K562 (cell line): ENCODE results near the gene TMEM135. TPM values are rescaled to one million over a fixed set of nuclear protein-coding genes. Genes with fewer than 3 reads are reported as not detected.

Experiments used
- CXXC5 ChIP-seq: fragments of 250-450 bp; sonication (Bioruptor Pico); IDR thresholded peaks from 2 replicates; pipeline ENCODE4 v1.8.0; 2022; ENCODE audit warnings: inconsistent platforms, mild to moderate bottlenecking, moderate library complexity
- GTF2F1 ChIP-seq: IDR thresholded peaks from 2 replicates; pipeline ENCODE4 v1.6.1; 2011; ENCODE audit warnings: low read depth, low read length, improper control_type of control experiment
- IFI16 ChIP-seq: fragments of 250-450 bp; sonication (Bioruptor Pico); IDR thresholded peaks from 2 replicates; pipeline ENCODE4 v2.1.2; 2022; ENCODE audit warnings: mild to moderate bottlenecking, inconsistent platforms
- MBD2 ChIP-seq: sonication (generic); IDR thresholded peaks from 2 replicates; pipeline ENCODE4 v1.6.1; 2016; ENCODE audit warnings: low read depth, borderline replicate concordance
- MYNN ChIP-seq, 2 experiments: sonication (generic); formaldehyde crosslinking in 1 of 2; IDR thresholded peaks; 2 replicates each; pipeline versions ENCODE4 v1.5.0 to v1.6.1; 2016 to 2020; ENCODE audit warnings: antibody characterized with exemption in 1 of 2, missing genetic modification reagents in 1 of 2
- NCOR1 ChIP-seq: fragments of 450-650 bp; IDR thresholded peaks from 2 replicates; pipeline ENCODE4 v1.6.1; 2016; ENCODE audit warnings: mild to moderate bottlenecking, moderate library complexity
- NELFE ChIP-seq: IDR thresholded peaks from 2 replicates; pipeline ENCODE4 v1.6.1; 2011; ENCODE audit warnings: mild to moderate bottlenecking; ENCODE audit not compliant: insufficient read depth, insufficient read length
- NR3C1 ChIP-seq: sonication (generic); formaldehyde crosslinking; IDR thresholded peaks from 2 replicates; pipeline ENCODE4 v1.8.1; 2022; ENCODE audit warnings: missing genetic modification reagents
- STAG1 ChIP-seq: sonication (generic); formaldehyde crosslinking; IDR thresholded peaks from 2 replicates; pipeline ENCODE4 v1.5.0; 2020; ENCODE audit warnings: missing genetic modification reagents, borderline replicate concordance
- ZNF239 ChIP-seq: fragments of 250-450 bp; sonication (Bioruptor Pico); IDR thresholded peaks from 2 replicates; pipeline ENCODE4 v1.4.0; 2020; ENCODE audit warnings: mild to moderate bottlenecking
- ZNF24 ChIP-seq: fragments of 450-650 bp; IDR thresholded peaks from 2 replicates; pipeline ENCODE4 v1.6.1; 2016
- ZNF57 ChIP-seq: fragments of 450-650 bp; formaldehyde crosslinking; IDR thresholded peaks from 2 replicates; pipeline ENCODE4 v1.4.0; 2020; ENCODE audit warnings: mild to moderate bottlenecking, moderate library complexity
- ZNF79 ChIP-seq: fragments of 250-450 bp; sonication (Bioruptor Pico); IDR thresholded peaks from 2 replicates; pipeline ENCODE4 v1.4.0; 2020; ENCODE audit warnings: low read depth, mild to moderate bottlenecking, moderate library complexity
- polyA plus RNA-seq, 8 experiments: library from polyadenylated mRNA; depleted of rRNA in 4 of 8; stranded (reverse) in 5 of 8; unstranded in 3 of 8; fragments of >200 nt; fragmentation: Nextera tagmentation in 2 of 8; fragmentation: Illumina TruSeq in 1 of 8; extraction: Ambion mirVana in 2 of 8; extraction: Trizol in 1 of 8; gene quantifications; 2 replicates each; pipeline versions ENCODE4 v1.2.1 to v1.2.3, GENCODE V29; 2011 to 2014; ENCODE audit warnings: inconsistent platforms in 1 of 8, missing spikeins in 1 of 8
- total RNA-seq, 7 experiments: library from RNA; depleted of rRNA in 6 of 7; stranded (reverse); fragments of >200 nt in 6 of 7; fragmentation: Illumina TruSeq in 2 of 7; extraction: Trizol in 2 of 7; gene quantifications; 2 replicates each; pipeline versions ENCODE4 v1.2.1 to v1.2.3, GENCODE V29; 2011 to 2021; ENCODE audit warnings: low replicate concordance in 1 of 7
- TF ChIP-seq, protein P1 (sequence below): sonication (generic); formaldehyde crosslinking; IDR thresholded peaks from 2 replicates; pipeline ENCODE4 v1.8.0; 2022; ENCODE audit warnings: mild to moderate bottlenecking, missing genetic modification reagents
- TF ChIP-seq, protein P2 (sequence below): fragments of 450-650 bp; IDR thresholded peaks from 2 replicates; pipeline ENCODE4 v1.6.1; 2018; ENCODE audit not compliant: partially characterized antibody
- TF ChIP-seq, protein P3 (sequence below): sonication (generic); formaldehyde crosslinking; IDR thresholded peaks from 2 replicates; pipeline ENCODE4 v1.8.0; 2022; ENCODE audit warnings: mild to moderate bottlenecking, missing genetic modification reagents, borderline replicate concordance
- TF ChIP-seq, protein P4 (sequence below): fragments of 450-650 bp; formaldehyde crosslinking; IDR thresholded peaks from 2 replicates; pipeline ENCODE4 v1.4.0; 2022; ENCODE audit warnings: missing genetic modification characterization

The TMEM135 gene
- total and polyA plus RNA-seq, 9 of the 15 experiments (the other 6 are each of a cell fraction or from before 2014, with no cell fraction given): 17.3 to 53.6 (median 24.9) TPM

DNA sequence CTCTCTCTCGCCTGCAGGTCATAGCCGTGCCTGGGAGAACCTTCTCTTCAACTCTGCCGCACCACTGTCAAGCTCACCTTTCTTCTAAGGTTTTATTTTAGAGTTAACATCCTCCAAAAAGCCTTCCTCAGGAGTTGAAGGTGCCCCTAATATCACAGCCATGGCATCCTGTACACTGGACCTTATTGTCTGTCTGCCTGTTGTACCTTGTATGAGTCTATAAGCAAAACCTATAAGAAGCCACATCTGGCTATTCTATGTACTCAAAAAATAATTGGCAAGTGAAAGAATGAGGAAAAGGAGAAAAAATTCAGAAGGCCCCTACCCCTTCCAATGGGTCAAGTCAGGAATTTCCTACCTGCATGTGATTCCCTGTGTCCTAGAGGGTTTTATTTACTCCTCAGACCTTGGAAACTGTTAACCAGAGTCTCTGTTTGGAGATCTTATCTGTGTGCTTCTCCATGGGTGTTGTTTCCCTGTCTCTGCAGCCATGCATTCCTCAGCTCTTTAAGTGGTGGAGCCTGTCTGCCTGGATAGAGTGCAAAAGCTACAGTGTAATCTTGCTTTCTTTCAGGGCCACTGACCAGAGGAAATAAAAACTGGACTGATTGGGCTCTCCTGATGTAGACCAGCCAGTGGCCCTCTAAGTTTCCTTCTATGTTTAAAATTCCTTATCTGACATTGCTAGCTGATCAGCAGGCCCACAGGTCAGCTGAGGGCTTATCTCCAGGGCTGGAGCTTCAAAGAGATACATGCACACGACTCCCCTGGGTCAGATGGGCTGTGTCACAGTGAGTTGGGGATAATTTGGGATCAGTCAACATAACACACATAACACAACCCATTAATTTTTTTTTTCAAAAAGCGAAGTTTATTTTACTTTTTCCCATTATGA is 37.6 kb upstream of the TMEM135 start (continued):
- peak; percentile 93; the same call in 1 of the 2 replicates for TF ChIP-seq MYNN (IDR thresholded peaks at IDR 0.05)
- no peak for TF ChIP-seq MYNN (CRISPR knock-in tag; IDR thresholded peaks at IDR 0.05)
- TF ChIP-seq ZNF57 (CRISPR knock-in tag): no peak
- peak; percentile 59; the same call in 1 of the 2 replicates for TF ChIP-seq ZNF24
- TF ChIP-seq ZNF79 (CRISPR knock-in tag): no peak
- no peak for TF ChIP-seq NR3C1 (CRISPR knock-in tag)
- TF ChIP-seq STAG1: no peak
- no peak for TF ChIP-seq NELFE
- TF ChIP-seq, protein P1, sequence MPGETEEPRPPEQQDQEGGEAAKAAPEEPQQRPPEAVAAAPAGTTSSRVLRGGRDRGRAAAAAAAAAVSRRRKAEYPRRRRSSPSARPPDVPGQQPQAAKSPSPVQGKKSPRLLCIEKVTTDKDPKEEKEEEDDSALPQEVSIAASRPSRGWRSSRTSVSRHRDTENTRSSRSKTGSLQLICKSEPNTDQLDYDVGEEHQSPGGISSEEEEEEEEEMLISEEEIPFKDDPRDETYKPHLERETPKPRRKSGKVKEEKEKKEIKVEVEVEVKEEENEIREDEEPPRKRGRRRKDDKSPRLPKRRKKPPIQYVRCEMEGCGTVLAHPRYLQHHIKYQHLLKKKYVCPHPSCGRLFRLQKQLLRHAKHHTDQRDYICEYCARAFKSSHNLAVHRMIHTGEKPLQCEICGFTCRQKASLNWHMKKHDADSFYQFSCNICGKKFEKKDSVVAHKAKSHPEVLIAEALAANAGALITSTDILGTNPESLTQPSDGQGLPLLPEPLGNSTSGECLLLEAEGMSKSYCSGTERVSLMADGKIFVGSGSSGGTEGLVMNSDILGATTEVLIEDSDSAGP (CRISPR knock-in tag): no peak
- TF ChIP-seq NCOR1: peak; percentile 95
- TF ChIP-seq, protein P2, sequence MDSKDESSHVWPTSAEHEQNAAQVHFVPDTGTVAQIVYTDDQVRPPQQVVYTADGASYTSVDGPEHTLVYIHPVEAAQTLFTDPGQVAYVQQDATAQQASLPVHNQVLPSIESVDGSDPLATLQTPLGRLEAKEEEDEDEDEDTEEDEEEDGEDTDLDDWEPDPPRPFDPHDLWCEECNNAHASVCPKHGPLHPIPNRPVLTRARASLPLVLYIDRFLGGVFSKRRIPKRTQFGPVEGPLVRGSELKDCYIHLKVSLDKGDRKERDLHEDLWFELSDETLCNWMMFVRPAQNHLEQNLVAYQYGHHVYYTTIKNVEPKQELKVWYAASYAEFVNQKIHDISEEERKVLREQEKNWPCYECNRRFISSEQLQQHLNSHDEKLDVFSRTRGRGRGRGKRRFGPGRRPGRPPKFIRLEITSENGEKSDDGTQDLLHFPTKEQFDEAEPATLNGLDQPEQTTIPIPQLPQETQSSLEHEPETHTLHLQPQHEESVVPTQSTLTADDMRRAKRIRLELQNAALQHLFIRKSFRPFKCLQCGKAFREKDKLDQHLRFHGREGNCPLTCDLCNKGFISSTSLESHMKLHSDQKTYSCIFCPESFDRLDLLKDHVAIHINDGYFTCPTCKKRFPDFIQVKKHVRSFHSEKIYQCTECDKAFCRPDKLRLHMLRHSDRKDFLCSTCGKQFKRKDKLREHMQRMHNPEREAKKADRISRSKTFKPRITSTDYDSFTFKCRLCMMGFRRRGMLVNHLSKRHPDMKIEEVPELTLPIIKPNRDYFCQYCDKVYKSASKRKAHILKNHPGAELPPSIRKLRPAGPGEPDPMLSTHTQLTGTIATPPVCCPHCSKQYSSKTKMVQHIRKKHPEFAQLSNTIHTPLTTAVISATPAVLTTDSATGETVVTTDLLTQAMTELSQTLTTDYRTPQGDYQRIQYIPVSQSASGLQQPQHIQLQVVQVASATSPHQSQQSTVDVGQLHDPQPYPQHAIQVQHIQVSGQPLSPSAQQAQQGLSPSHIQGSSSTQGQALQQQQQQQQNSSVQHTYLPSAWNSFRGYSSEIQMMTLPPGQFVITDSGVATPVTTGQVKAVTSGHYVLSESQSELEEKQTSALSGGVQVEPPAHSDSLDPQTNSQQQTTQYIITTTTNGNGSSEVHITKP: peak; percentile 49
- TF ChIP-seq MBD2: peak; percentile 87
- TF ChIP-seq, protein P3, sequence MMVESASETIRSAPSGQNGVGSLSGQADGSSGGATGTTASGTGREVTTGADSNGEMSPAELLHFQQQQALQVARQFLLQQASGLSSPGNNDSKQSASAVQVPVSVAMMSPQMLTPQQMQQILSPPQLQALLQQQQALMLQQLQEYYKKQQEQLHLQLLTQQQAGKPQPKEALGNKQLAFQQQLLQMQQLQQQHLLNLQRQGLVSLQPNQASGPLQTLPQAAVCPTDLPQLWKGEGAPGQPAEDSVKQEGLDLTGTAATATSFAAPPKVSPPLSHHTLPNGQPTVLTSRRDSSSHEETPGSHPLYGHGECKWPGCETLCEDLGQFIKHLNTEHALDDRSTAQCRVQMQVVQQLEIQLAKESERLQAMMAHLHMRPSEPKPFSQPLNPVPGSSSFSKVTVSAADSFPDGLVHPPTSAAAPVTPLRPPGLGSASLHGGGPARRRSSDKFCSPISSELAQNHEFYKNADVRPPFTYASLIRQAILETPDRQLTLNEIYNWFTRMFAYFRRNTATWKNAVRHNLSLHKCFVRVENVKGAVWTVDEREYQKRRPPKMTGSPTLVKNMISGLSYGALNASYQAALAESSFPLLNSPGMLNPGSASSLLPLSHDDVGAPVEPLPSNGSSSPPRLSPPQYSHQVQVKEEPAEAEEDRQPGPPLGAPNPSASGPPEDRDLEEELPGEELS (CRISPR knock-in tag): no peak
- TF ChIP-seq IFI16 (CRISPR knock-in tag): no peak
- peak; percentile 75 for TF ChIP-seq CXXC5 (CRISPR knock-in tag)
- TF ChIP-seq GTF2F1: no peak
- 0 out of 2 replicates have a peak, but pooled peaks have one; percentile 18 for TF ChIP-seq ZNF239 (CRISPR knock-in tag)
- TF ChIP-seq, protein P4, sequence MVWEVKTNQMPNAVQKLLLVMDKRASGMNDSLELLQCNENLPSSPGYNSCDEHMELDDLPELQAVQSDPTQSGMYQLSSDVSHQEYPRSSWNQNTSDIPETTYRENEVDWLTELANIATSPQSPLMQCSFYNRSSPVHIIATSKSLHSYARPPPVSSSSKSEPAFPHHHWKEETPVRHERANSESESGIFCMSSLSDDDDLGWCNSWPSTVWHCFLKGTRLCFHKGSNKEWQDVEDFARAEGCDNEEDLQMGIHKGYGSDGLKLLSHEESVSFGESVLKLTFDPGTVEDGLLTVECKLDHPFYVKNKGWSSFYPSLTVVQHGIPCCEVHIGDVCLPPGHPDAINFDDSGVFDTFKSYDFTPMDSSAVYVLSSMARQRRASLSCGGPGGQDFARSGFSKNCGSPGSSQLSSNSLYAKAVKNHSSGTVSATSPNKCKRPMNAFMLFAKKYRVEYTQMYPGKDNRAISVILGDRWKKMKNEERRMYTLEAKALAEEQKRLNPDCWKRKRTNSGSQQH (CRISPR knock-in tag): 0 out of 2 replicates have a peak, but pooled peaks have one; percentile 64
